Cerebellar cortex (tissue), 1 donor: ENCODE measurements around the gene DCUN1D4.
"Not testable (repeated sequence)": the region's sequence is repeated elsewhere in the genome, so short reads cannot be mapped to it uniquely, and the experiment has no call there.

ENCODE experiments used
- DNase-seq: peaks from one replicate; pipeline ENCODE4 v3.0.0-alpha.2; 2015; ENCODE audit warnings: low spot score

DCUN1D4 gene

DNA sequence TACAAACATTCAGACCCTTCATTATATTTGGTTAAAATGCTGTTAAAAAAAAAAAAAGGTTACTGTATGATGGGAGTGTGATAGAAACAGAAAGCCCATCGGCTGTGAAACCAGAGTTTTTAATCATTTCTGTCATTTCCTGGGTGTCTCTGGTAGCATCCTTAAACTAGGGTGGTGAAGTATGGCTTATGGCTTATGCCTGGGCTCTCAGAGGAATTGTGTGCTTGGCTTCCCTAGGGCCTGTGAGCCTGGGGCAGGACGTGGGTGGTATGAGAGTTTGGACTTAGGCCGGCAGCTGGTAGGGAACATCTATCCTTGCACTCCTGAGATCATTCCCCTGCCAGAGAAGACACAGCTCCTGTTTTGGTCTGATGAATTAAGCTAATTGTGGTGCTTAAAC is 52.2 kb downstream of the DCUN1D4 start:
- no peak for DNase-seq

DNA sequence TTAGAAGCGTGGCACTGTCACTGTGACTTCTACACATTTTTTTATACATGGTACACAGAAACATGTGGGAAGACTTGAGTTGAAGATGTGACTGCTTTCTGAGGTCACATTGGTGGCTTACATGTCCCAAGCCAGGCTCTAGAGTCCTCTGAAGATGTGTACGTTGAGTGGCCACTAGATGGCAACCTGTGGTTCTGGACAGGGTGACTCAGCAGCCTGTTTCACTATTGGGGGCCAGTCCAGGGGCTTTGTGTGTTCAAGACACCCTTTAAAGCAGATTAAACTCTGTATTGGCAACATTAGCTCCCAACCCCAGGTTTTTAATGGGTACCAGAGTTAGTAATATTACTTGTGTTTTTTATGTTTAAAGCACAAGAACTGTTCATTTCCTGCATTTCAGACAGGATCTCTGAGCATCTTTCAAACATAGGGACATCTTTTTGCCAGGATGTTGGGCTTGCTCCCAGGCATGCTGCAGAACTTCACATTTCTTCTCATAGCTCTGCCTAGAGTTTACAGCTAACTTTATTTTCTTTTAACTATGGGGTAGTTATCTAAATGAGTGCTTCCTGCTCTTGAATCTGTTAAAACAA is 53.0 kb downstream of the DCUN1D4 start:
- peak; percentile 73 for DNase-seq

DNA sequence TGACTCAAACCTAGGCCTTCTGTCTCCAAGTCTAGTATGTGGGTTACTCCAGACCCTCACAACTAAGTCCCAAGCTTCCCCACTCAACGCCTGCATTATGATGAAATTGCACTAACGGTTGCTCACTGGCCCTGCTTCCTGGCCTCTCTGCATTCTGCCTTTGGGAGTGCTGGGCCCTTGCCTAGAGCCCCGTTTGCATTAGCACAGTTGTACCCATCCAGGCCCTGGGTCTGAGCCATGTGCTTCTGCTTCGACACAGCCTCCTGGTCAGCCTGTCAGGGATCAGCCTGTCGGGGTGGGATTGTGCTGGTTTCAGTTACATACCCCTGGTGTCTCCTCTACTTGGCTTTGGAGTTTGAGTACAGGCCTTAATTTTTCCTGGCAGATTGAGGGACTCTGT is 58.4 kb downstream of the DCUN1D4 start:
- no peak for DNase-seq

DNA sequence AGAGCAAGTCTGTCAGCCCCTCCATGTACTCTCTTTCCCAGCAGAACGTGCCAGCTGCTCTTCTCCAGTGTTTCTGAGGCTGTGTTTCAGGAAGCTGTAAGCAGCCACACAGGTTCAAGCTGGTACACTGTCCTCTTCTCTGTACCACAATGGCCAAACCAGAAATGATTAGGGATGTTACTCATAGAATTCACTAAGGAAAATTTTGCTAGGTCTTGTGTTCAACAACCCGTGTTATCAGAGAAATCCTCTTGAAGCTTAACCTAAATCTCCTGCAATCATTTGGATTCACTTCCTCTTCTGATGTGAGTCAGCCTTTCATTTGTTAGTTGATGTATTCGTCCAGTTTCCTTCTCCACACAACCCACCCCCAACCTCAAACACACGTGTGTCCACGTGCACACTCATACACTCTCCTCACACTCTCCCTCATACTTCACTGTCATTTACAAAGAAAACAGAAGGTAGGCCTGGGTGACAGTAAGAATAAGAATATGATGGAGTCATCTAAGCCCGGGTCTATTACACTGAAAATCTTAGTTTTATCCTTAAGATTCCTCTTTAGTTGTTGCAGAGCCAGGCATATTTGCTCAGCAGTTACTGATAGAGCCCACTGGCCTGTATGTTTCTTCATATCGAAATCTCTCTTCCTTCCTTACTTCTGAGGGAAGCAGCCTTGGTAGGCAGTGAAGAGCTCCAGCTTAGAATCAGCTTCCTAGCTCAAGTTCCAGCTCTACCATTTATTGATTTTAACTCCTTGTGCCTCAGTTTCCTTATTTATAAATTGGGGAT is 63.4 kb downstream of the DCUN1D4 start:
- no peak for DNase-seq

DNA sequence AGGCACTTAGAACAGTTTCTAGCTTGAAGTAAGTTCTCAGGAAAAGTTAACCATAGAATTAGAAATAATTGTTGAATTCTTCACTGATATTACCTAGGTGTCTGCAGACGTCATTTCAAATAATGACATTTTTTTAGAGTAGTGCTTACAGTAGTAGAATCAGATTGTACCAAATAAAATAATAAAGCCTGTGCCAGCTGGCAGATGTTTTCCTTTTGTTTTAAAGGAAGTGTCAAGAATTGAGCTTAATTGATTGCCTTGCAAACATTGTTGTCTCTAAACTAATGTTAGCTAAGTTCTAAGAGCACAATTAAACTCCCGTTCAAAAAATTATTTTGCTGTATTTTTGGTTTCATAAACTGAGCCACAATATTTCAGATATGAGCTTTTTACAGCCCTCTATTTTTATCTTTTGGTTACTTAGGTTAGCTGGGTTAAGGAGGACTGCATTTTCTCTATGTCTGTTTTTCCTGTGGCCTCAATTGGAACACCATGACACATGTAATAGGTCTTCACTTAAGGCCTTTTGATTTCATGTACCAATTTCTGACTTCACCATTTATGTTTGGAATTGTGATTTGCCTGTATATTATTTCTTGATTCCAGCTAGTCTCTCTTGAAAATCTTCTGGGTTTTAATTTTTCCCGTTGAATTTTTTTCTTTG is 64.2 kb downstream of the DCUN1D4 start:
- no peak for DNase-seq

DNA sequence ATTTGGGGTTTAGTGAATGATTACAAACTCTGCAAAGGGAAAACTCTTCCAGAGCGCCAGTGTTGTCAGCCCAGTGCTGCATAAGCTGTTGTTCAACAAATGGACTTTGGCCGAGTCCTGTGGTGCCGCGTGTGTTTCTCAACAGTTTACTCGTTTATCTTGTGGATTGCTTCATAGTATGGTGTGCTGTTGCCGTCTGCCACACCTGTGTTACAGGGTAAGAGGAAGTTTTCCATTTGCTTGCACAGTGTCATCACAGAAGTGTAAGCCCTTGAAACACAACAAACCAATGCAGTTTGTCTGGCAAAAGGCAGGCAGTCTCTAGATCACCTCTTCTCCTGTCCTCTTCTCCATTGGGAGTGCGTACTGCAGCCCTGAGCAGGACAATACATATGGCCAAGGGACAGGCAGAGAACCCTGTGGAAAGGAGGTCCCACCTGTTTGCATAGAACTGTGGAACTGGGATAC is 66.3 kb downstream of the DCUN1D4 start:
- DNase-seq: no peak

DNA sequence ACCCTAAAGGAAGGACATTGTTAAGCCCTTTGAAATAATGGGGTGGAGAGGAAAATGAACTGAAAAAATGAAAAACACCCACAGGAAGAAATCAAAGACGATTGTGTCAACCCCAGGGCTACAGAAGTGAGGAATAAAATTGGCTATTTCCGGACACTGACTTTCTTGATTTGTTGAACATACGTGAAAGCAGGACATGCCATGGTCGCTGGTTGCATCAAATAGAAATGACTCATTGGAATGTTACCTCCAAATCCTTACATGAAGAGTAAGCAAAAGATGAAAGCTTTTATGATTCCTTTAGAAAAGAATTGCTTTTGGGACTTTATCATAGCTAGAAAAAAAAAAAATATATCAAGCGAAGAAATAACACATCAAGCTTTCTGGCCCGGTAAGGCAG is 75.3 kb downstream of the DCUN1D4 start:
- DNase-seq: no peak

DNA sequence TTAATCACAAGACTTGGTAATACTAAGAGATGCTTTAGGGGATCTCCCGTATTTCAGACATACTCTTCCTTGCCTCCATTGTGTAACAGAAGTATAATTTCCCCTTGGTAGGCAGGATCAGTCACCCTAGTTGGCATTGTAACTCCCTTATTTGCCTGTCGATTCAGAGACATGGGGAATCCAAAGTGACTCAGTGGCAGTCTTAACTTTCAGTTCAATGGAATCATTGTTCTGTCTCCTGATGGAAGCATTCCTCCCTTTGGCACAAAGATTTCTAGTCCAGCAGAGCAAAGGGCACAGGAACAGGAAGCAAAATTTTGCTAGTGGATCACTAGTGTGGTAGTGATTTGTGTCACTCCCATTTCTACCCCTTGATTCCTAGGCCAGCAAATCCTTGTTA is 80.4 kb downstream of the DCUN1D4 start:
- DNase-seq: no peak

DNA sequence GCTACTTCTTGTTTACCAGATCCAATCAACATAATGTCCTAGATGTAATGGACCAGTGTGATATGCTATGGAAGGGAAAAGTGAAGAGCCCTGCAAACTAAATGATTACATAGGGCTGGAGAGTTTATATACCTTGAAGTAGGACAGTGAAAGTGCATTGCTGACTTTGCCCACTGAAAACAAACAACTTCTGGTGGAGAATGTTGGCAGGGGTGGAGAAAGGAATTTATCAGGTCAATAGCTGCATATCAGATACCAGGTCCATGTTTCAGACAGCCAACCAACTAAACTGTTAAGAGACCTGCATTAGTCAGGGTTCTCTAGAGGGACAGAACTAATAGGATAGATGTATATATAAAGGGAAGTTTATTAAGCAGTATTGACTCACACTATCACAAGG is 82.4 kb downstream of the DCUN1D4 start:
- no peak for DNase-seq

DNA sequence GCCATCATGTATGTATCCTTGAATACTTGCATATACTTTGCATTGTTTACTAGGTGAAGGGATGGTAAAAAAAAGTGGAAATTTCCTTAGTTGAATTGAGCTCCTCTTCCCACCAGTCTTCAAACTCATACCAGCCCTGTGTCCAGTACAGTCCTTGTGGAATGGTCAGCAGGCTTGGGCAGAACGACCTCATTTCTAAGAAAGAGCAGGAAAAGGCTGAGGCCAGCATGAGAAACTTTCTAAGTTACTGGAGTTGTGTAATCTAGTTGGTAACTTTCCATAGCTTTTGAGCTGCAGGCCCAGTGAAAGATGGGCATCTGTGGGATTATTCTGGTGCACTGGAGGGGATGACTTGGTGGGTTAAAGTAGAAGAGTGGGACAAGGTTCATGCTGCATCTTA is 87.6 kb downstream of the DCUN1D4 start:
- no peak for DNase-seq

DNA sequence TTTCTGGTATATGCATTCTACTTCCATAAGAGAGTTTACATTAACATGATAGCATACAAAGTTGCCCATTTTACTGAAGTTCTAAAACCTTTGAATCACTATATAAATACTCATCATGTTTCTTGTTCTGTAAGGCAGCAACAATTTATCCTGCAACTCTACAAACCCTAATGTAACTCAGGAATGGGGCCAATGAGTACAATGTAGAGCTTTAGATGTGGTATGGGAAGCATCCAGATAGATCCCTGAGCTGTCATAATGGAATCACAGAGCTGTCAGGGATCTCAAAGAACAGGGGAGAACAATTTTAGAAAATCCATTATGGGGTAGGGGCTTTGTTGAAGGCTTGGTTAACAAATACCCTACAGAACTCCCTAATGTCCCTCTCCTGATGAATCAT is 88.5 kb downstream of the DCUN1D4 start:
- no peak for DNase-seq

DNA sequence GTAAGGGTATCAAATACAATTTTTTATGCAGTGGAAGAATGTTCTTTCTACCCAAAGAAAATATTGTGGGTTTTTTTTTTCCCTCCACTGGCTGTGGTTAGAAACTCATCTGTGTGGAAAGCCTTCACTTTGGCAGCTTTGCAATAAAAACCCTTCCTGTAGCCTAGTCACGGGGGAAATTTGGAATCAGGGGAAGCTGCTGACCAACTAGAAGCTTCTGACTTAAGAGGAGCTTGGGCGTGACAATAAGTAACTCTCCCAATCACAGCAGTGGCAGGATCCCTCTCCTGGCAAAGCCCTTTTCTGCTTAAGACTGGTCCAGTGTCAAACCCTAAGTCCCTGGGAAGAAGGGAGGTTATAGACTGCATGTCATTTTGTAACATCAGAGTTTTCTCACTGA is 89.3 kb downstream of the DCUN1D4 start:
- no peak for DNase-seq

DNA sequence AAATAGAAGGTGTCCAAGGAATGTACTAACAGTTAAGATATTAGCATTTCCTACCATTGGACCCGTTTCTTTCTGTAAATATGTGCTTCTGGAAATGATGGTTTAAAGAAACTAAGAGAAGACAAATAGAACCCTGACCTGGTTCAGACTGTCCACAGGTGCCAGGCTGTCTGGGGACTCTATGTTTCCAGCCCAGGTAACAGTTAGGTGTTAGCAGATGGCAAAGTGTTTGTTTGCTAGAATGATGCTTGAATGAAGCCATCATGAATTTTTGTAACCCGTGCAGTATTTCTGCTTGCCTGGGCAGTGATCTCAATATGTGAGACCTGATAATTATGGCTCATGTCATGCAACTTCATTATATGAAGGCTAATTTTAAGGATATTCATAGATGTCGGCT is 89.7 kb downstream of the DCUN1D4 start:
- no peak for DNase-seq

DNA sequence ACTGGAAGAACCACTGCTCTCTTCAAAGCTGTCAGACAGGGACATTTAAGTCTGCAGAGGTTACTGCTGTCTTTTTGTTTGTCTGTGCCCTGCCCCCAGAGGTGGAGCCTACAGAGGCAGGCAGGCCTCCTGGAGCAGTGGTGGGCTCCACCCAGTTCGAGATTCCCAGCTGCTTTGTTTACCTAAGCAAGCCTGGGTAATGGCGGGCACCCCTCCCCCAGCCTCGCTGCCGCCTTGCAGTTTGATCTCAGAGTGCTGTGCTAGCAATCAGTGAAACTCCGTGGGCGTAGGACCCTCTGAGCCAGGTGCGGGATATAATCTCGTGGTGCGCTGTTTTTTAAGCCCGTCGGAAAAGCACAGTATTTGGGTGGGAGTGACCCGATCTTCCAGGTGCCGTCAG is 97.5 kb downstream of the DCUN1D4 start:
- not testable (repeated sequence) for DNase-seq

DNA sequence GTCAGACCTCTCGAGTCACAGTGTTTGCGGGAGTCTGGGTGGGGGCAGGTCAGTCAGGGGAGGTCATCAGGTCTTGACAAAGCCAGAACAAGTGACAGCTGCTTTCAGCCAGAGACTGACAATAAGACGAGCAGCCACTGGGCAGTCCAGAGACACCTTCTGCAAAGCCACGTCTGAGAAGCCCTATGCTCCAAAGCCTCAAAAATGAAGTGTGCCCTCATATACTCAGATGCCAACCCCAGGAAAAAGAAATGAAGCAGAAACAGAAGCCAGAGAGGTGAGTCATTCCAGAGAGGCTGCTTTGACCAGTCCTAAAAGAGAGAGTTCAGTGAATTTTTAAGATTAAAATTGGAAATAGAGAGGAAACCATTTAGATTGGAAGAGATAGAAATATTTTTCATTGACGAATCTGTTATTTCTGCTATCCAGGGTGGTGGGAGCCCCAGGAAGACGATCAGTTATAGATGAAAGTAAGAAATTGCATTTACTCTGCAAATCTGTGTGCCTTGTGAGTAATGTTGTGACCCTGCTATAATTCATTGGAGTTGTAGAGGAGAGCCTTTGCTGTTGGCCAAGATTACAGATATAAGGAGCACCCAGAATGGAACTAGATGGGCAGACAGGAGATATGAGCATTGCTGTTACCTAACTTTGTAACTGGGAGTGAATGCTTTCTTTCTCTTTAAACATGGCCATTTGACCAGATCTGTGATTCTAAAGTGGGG is 99.3 kb downstream of the DCUN1D4 start:
- no peak for DNase-seq

DNA sequence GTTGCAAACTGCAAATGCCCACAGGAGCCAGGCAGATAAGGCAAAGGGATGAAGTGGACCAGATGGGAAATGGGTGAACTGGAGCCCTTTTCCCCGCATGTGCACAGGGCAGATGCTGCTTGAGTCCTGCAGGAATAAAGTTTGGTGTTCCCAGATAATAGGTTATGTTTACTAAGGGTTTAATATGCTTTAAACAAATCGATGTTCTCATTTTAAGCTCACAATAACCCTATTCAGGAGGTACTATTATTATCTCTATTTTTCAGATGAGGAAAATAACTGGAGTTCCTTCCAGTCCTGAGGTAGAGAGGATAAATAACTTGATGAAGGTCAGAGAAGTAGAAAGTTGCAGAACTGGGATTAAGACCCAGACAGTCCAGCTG is 99.9 kb downstream of the DCUN1D4 start:
- DNase-seq: no peak

DNA sequence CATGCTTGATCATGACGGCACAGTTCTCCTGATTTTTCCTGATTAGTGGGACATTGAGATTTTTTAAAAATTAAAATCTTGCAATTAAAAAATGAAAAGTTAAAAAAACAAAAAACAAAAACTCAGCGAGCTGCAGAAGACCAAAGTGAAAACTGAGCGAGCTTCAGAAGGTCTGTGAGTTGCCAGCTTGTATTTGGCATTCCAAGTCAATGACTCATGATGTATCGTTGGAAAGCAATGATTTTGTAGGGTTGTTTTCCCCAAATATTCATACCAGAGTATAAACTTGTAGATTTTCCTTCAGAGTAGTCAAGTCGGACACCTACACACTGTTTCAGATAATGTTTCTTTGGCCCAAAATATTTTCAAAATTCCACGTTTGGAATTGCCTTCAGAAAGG is 100.3 kb downstream of the DCUN1D4 start:
- no peak for DNase-seq

DNA sequence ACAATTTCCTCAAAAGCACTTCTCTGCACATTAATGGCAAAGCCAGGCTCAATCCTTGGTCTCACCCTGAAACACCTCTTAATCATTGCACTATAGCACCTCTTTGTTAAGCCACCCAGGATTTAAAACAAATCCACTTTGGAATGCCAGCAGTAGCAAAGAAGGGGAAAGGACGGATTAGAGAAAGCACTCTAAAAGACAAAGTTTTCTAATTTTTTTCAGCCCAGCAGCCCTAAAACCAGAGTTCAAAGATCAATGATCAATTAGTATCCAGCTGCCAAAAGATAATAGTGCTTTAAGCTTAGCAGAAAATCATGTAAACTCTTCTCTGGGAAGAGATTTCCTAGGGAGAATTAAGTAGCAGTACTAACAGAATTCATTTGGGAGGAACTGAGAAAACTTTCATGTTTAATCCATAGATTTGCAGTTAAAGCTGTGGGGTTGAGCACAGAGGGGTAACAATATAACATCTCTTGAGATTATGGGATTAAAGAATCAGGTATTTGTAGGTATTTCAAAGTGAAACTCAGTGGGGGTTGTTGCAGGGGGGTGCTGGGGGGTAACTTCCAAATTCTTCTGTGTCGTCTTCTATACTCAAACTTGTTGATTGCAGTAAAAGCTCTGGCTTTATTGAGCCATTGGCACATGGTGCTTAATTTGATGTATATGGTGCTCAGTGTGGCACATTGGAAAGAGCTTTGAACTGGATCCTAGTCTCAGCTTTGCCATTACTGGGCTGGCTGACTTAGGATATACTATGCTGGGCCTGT is 115.4 kb downstream of the DCUN1D4 start:
- no peak for DNase-seq

DNA sequence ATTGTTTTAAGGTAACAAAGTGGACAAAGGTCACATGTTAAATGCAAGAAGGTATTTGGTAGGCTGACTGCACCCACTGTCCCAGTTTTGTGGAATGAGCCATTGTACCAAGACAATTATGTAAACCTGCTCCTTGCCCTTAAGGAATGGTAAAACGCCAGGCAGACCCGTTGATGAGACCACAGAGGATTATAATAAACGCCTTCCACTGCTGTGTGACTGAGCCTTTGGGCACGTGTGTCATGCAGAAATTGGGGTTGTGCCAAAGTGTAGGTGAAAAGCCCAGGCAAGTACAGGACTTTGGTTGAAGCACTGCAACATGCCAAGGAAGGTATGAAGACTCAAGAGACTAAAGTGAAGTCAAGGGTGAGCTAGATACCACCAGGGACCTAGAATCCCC is 117.5 kb downstream of the DCUN1D4 start:
- no peak for DNase-seq

DNA sequence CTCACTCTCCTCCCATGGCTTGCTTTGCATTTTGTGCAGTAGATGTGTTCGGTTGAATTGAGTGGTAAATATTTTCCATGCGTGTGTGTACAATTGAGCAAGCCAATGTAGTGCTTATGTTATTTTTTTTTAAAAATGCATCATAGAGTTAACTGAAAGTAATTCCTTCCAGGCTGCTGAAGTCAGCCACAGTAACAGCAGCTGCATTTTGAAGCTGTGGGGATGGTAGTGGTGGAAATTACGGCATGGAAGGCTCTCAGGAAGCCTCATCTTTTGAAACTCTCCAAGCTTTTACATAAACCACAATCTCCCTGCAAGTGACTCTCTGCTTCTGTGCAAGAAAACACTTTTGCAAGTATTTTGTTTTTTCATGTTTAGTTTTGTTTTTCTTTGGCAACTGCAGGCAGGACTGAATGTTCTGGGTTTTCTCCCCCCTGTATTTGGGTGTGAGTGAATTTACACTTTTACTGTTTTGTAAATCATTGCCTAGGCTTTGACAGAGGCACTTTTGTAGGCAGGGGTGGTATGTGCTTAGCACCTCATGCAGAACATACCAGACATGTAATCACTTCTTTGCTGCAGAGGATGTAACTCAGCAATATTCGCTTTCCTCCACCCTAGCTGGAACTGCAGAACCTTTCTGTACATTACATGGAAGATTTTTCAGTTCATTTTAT is 121.0 kb downstream of the DCUN1D4 start:
- no peak for DNase-seq

DNA sequence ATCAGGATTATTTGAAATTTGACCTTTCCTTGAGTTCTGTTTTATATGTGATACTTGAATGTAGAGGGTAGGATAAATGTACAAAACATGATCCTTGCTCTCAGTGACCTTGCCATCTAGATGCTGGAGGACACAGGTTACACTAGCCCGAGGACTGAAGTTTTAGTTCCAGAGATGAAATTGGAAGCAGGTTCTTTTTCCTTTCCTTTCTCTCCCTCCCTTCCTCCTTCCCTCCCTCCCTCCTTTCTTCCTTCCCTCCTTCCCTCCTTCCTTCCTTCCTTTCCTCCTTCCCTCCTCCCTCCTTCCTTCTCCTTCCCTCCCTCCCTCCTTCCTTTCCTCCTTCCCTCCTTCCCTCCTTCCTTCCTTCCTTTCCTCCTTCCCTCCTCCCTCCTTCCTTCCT is 122.9 kb downstream of the DCUN1D4 start:
- DNase-seq: no peak
